Measurements from ENCODE around the gene FLVCR1. TPM values are rescaled to one million over a fixed set of nuclear protein-coding genes. Genes with fewer than 3 reads are reported as not detected.

Gene FLVCR1
- total RNA-seq, 2 donors from 2014 or later: 9.1 to 11.4 TPM

Other genes starting within 250 kb of the FLVCR1 start
- gene ATF3, start 249.5 kb upstream of the FLVCR1 start, total RNA-seq: 10 to 100 TPM; 25.1 to 48.4 TPM
- gene BATF3, start 158.4 kb upstream of the FLVCR1 start, total RNA-seq: 10 to 100 TPM; 14.0 to 31.4 TPM
- gene NSL1, start 66.5 kb upstream of the FLVCR1 start, total RNA-seq: 10 to 100 TPM; 27.8 to 33.8 TPM
- gene TATDN3, start 66.4 kb upstream of the FLVCR1 start, total RNA-seq: 10 to 100 TPM; 12.2 to 12.9 TPM
- gene SPATA45, start 10.6 kb upstream of the FLVCR1 start, total RNA-seq: not detected
- gene VASH2, start 92.3 kb downstream of the FLVCR1 start, total RNA-seq: under 1 TPM; 0.20 to 0.39 TPM
- 10 to 100 TPM; 47.7 to 53.9 TPM for gene ANGEL2, start 157.6 kb downstream of the FLVCR1 start, total RNA-seq
- 10 to 100 TPM in 1 of 2 donors, 1 to 10 TPM in 1; 8.7 to 13.0 TPM for gene RPS6KC1, start 193.0 kb downstream of the FLVCR1 start, total RNA-seq

All from activated naive CD4-positive, alpha-beta T cell treated with anti-CD3 and anti-CD28 coated beads, Interleukin-2, amount 50 U/mL, for 72 hours (primary cell).